Activated CD8-positive, alpha-beta memory T cell treated with anti-CD3 and anti-CD28 coated beads, Interleukin-2, amount 50 U/mL, for 48 hours (primary cell): ENCODE data around the gene EPHA4.
"Not testable (repeated sequence)": the region's sequence is repeated elsewhere in the genome, so short reads cannot be mapped to it uniquely, and the experiment has no call there.

ENCODE experiments used
- DNase-seq: peaks from one replicate; pipeline ENCODE4 v3.0.0-alpha.2; 2020

The EPHA4 gene

DNA sequence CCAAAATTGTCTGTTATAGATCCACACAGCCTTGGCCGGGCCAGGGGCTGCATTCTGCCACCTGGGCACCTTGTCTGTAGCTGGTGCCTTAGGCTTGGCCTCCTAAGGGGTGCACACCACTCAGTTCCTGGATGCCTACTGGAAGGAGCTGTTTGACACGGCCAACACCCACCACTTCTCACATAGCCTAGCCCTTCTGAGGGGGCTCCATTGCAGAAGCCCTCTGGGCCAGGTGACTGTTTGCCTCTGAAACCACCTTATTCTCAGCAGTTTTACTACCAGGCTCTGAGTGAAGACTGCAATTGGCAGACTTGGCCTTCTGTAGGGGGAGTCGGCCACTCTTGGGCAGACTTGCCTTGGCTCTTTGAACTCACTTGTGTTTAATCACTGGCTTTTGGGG, 39.5 kb downstream of the EPHA4 start:
- no peak for DNase-seq

DNA sequence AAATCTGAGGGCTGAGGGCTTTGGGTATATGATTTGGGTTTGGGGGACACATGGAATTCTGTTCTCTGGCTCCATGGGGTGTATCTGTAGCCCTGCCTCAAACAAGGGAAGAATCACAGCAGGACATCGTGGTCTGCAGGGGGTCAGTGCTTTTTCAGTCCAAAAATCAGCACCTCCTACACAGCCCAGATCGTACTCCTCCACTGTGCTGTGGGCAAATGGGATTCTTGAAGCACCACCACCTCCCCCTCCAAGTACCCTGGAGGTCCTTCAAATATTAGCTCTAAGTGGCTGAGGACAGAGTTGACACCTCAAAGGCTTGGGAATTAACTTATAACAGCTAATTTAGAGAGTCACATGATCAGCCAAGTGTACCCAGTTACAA, 41.5 kb downstream of the EPHA4 start:
- DNase-seq = no peak

DNA sequence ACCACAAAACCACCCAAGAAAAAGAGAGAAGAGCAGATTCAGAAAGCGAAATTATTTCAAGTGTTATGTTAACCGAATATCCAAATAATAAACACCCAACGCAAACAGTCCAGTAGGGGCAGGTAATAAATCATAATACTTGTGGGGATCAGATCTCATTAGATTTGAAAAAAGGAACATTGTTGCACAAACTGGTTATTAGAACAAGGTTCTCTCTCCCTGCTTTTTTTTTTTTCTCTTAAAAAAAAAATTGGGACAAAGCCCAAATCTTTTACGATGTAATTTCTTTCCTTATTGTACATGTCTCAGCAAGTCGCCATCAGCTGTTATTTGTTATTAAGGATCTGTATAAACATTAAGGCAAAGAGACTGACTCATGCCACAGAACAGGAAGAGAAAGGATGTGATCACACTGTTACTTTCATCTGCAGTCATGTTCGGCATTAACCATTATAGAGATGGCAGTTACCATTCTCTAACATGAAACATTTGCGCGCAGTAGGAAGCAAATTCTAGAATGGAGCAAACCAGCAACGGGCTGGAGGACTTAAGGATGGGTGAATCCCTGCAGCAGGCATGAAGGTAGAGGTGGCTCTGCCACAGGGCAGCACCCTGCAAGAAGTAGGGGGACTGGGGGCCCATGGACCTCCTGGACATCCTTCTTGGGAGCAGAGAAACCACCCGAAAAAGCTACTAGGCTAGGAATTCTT, 42.0 kb downstream of the EPHA4 start:
- DNase-seq = no peak

DNA sequence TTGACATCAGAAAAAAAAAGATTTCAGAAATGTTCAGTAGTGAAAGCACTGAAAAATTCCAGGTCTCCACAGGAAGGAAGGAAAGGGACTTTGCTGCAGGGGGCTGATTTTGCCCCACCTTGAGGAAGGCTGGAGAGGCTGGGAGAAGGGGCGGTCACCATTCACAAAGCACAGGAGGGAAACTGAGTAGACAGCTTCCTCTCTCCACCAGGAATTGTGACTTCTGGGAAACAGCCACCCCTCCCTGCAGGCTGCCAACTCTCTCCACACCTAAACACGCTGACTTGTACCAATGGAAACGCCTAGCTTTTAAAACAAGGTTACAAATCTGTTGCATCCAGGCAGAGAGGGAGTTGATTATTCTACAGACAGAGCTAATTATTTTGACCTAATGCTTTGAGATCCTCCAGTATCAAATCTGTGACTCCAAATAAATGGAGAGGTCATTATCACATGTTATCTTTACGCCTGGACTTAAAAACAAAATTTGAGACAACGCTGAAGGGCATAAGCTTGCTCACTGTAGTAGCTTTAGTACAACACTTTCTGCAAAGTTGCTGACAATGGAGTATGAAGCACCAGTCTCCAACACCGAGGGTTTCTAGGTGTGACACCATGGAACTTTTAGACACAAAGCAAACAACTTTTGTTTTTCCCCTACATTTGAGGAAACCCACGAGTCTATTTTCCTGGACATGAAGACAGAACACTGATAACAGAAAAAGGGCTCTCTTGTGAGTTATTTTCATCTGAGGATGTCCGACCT, 42.7 kb downstream of the EPHA4 start:
- no peak for DNase-seq

DNA sequence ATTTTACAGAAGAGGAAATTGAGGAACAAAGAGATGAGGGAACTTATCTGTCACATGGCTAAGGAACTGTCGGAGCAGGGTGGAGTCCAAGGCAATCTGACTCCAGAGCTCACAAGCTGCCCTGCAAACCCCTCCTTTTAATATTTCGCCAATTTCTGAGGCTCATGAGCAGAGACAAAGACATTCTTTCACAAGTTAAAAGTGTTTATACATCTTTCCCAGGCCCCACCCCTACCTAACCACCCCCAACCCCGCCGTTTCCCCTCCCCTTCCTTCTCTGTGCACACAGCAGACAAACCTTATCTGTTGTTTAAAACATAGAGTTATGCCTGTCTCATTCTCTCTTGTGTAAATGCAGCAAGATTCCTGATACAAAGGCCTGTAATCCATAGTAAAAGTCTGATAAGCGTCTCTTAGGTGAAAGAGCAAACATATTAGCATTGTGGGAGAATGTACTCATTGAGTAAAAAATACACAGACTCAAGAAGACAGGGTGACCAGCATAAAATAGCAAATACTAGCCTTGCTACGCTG, 44.3 kb downstream of the EPHA4 start:
- DNase-seq = no peak

DNA sequence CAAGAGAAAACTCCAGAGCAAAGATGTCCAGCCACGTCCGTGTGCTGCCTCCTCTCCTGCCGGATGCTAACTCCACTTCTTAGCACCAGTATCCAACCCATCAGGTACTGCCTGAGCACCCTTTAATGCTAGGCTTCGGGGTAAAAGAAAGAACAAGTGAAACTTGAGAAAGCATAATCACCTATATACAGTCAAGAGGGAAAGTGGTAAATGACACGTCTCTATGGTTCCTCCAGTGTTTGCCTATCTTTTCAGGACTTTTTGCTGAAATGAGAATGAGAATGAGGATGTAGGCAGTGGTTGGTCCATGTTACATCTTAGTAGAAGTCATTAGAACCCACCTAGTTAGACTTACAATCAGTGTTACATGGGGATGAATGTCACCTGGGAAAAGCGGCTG, 47.9 kb downstream of the EPHA4 start:
- DNase-seq = no peak

DNA sequence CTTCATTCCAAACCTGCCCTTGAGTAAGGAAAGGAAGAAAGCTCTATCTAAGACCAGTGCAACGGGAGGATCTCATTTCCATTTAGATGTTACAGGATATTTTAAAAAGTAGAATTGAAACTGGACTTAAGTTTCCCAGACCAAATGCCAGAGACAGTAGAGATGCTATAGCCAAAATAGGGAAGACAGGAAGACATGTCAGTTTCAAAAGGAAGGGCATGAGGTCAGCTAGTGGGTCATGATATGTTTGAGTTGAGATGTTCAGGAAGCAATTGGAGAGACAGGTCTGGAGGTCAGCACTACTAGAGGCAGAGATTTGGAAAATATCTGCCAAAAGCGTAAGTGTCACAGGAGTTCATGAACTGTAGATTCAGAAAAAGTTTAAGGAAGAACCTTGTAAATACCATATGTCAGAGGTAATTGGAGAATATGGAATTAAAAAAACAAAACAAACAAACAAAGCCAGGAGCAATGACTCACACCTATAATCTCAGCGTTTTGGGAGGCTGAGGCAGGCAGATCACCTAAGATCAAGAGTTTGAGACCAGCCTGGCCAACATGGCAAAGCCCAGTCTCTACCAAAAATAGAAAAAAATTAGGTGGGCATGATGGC, 50.8 kb downstream of the EPHA4 start:
- no peak for DNase-seq

DNA sequence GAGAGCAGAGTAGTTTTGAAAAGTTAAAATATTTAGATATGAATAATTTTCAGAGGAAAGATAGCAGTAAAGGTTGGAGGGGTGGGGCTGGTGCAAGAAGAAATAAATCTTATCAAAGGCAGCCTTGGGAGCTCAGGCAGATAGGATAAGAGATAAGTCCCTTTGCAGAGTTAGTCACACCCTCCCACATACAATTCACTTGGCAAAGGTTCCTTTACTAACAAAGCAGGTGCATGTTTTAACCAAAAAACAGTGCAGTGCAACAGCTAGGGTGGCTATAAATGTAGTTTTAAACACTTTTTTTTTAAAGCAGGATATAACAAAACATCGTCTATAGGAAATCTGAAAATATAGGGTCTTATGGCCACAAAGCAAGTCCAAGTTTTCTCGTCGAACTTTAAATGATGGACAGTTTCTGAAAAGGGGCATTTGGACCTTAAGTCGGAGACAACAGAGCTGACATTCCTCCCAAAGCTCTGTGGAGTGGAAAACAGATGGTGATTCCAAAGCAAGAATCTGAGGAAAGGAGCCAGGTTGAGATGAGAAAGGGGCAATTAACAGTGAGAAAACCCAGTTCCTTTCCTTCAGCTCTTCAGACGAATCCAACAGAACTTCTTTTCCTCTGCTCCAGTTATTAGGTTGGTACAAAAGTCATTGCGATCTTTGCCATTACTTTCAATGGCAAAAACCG, 53.0 kb downstream of the EPHA4 start:
- DNase-seq = no peak

DNA sequence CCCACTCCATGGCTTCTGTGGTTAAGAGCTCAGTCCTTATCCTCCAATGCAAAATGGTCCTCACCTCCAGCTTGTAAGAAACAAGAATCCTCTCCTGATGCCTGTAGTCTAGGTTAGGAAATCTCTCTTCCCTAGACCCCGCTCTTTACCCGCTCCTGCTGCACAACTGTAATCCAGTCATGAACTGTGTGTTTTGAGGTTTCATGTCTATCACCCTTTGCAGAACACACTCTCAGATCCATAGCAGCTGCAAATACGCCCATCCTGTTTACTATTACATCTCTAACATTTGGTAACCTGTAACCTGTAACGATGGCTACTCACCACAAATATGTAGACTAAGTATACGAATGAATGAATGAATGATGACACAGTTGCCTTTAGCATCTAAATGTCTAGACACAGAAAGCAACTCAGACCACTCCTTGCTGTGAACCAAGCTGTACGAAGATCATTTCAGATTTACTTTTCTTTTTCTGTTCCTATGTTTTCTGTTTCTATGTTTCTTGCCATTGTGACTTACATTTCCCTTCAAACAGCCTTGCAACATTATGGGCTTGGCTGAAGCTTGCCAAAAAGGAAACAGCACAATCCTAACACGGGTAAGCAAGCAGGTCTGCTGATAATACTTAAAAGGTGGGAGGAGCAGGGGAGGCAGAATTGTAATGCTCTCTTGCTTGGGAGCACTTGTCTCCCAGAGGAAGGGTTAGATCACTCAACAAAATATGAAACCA, 53.7 kb downstream of the EPHA4 start:
- DNase-seq = no peak

DNA sequence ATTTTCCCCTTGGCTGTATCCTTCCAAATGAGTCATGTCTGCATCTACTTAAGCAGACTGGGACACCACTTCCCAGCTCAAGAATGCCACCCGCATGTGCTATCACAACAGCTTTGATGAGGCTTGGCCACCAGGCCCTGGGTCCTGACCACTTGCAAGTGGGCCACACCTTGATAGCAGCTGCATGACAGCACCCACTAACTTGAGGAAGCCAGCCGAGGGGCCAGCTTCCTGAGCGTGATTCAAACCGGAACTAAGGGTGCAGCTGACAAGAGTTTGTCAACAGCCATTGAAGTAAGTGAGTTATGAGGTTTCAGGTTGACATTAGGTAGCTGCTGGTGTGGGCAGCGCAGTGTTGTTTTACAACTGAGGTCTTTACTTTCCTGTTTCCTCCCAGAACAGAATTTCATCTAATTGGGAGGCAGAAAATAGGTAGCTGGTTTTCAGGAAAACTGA, 54.4 kb downstream of the EPHA4 start:
- DNase-seq = peak; percentile 75

DNA sequence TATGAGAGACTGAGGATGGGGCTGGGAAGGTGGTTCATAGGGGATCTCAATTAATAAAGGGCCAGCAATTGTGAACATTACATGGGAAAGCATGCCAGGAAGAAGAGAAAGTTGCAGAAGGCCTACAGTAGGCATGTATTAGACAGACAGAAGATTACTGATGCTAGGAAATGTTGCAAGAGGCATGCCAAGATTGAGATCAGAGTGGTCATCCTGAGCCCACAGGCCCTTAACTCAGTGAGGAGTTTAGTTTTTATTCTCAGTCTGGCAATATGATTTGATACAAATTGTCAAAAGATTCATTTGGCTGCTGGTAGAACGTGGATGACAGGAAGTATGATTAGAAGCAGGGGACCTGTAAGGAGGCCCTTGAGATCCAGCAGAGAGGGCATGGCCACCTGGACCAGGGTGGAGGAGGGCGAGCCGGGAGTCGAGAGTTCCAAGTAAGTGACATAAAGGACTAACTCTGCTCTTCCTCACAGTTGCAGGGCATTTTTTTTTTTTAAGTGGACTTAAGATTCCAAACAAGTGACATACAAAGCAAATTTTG, 54.9 kb downstream of the EPHA4 start:
- no peak for DNase-seq

DNA sequence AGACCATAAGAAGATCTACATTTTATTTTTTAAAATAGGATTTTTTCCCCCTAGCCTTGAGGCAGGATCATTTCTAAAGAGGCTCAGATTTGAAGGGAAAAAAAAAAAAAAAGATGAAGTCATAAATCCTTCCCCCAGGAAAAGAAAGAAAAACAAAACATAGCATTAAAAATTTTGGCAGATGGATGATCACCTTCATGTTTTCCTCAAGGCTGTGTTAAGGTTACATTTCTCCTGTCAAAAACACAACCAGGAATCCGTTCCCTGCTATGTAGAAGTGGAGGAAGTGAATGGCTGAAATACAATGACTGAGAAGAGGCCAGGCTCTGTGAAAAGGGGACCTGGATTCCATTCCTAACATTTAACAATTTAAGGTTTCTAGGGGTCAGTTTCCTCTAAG, 56.2 kb downstream of the EPHA4 start:
- no peak for DNase-seq

DNA sequence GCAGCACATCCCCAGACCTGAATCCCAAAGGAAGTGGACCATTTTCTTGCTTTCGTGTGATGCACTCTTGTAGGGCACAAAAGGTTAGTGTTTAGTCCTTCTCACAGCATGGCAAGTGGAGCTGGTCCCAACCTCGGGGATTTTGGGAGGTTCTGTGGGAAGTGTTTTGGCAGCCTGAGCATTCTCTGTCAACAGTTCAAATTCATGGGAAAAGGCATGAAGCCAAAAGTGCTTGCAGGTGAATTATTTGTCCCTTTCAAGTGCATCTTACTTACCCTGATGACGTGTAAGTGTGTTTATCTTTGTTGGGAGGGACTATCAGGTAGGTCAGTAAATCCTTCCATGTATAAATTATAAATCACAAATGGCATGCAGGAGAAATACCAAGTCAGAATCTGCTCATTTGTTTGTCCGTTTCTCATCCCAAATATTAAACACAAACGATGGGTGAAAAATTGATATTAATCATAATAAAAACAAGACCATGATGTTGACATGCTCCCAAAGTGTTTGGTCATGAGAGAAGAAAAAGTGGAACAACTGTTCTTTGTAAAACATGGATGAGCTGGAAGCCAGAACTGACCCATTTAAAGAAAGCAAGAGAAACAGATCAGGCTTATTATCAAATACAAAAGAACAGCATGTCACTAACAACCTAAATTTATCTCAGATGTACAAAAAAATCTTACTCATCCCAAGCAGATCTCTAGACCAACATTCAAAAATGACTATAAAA, 57.6 kb downstream of the EPHA4 start:
- DNase-seq = no peak

DNA sequence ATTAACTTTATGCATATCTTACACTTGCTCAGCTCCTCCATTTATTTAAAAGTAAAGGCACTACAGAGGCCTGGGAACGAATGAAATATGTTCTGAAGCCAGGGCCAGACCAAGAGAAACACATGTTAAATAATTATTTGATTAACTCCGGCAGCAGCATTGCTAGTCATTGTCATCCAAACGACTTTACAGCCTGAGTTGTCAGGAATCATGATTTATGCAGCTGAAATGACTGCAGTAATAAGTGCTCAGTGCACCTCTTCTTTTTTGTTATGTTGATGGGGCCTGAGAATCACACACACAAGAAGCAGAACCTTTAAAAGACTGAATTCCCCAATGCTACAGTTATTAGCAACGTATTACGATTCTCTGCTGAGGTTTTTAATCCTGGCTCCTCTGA, 58.9 kb downstream of the EPHA4 start:
- DNase-seq = no peak

DNA sequence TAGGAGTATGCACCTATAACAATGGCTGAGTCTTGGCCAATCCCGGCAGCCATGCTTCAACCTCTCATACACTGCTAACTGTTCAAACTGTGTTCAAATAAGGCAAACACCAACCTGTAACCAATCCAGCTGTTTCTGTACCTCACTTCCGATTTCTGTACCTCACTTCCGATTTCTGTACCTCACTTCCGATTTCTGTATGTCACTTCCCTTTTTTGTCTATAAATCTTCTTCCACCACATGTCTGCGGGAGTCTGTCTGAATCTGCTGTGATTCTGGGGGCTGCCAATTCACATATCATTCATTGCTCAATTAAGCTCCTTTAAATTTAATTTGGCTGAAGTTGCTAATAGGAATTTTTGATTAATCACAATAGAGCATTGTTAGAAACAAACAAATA, 60.8 kb downstream of the EPHA4 start:
- not testable (repeated sequence) for DNase-seq

DNA sequence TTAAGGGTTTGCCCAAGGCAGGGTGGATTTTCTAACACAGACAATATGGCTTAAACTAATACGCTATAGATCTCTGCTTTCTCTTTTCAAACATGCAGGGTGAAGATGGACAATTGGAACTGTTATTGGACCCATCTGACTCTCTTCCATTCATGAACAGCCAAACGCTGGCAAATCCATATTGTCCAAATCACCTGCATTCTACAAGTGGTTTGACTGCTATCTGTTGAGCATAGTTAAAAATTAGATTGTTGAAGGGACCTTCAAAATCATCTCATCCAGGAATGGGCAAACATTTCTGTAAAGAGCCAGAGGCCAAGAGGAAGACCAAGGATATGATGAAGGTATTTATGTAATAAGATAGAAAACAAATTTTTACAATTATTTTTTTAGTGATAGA, 65.6 kb downstream of the EPHA4 start:
- DNase-seq = no peak

DNA sequence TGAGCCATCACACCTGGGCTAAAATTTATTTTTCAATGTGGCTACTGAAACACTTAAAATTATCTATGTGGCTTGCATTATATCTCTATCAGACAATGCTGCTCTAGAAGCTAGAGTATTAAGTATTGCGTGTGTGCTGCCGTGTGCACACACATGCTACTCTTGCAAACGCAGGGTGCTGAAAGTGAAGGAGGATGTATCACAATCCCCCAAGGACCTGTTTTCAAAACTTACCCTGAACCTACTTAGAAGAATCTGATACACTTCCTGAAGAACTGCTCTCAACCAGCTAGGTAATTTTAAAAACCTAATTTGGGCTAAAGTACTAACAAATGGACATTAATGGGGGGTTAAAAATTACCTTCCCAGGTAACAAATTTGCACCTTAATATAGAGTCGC, 66.5 kb downstream of the EPHA4 start:
- DNase-seq = no peak

DNA sequence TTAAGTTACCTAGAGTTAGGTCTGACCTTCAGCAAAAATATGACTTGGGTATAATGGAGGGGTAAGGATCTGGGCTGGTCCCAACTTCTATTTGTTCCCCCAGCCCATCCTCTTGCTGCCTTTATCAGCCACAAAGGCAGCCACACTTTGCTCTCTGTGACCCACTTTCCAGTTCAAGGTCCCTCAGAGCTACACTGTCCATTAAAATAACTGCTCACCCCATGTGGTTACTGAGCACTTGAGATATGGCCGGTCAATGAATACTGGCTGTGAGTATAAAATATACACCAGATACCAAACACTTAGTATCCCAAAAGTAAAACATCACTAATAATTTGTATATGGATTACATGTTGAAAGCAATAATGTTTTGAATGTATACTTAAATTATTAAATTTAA, 67.2 kb downstream of the EPHA4 start:
- no peak for DNase-seq

DNA sequence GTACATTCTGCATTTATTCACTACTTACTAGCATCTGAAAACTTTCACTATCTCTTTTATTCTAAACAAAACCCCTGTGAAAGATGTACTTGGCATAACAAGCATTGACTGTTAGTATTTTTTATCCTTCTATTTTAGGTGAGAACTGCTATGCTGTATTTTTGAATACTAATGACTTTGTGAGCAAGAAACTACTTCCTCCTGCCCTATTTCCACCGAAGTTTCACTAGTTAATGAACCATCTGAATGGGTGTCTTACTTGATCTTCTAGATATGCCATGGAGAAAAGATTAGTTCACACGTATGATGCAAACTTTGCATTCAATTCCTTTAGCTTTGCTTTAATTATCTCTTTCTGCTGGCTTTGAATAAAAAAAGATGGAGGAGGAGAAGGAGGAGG, 68.1 kb downstream of the EPHA4 start:
- no peak for DNase-seq

DNA sequence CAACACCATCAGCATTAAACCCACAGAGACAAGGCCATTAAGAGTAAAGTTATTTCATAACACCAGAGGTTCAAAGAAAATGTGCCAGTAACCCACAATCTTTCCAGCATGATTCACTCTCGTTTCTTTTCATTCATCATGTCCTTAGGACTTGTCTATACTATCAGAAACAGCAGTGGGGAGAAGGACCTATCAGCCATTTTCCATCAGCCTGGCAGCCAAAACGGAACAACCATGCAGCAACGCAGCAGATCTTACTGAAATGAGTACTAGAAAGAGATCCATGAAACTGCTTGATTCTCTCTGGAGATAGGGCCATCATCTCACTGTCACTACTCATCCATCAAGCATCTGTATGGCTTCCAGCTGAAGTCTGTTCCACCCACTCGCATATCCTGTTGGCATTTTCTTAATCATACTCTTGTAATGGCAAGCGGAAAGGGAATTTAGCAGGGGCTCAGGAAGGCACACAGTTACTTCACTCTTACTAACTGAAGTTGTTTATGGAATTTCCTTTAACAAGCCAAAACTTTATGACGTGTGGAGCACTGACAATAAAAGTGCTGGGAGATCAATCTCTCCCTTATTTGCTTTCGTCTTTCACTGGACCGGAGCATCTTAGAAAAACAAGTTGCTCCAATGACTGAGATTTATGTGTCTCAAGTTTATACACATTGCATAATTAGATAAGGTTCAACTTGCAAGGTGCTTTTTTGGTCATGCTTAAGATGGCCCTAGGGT, 69.7 kb downstream of the EPHA4 start:
- DNase-seq = no peak

DNA sequence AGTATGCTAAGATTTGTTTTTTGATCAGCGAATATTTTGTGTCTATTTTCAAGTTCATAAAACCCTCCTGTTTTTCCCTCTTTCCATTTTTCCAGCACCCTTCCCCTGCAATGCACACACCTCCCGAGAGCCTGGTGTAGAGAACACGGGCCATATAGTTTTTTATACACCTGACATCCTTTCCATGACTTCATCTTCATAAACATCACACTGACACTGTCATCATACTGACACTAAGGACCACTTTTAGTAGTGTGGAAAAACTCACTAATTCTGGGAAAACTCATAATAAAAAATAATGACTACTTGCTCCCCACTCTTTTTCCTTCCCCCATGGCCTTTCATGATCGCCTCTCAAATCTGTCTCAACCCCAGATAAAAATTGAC, 70.2 kb downstream of the EPHA4 start:
- no peak for DNase-seq
